Measurements from ENCODE around the gene MRPL32.
"Not testable (repeated sequence)": the region's sequence is repeated elsewhere in the genome, so short reads cannot be mapped to it uniquely, and the experiment has no call there.

DNA sequence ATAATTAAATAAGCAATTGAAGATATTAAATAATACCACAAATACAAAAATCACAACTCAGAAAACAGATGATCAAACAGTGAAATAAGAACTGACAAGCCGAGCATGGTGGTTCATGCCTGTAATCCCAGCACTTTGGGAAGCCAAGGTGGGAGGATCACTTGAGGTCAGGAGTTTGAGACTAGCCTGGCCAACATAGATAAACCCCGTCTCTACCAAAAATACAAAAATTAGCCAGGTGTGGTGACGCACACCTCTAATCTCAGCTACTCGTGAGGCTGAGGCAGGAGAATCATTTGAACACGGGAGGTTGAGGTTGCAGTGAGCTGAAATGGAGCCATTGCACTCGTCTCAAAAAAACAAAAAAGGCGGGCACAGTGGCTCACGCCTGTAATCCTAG is 47.0 kb upstream of the MRPL32 start:
- TF ChIP-seq, protein P1, sequence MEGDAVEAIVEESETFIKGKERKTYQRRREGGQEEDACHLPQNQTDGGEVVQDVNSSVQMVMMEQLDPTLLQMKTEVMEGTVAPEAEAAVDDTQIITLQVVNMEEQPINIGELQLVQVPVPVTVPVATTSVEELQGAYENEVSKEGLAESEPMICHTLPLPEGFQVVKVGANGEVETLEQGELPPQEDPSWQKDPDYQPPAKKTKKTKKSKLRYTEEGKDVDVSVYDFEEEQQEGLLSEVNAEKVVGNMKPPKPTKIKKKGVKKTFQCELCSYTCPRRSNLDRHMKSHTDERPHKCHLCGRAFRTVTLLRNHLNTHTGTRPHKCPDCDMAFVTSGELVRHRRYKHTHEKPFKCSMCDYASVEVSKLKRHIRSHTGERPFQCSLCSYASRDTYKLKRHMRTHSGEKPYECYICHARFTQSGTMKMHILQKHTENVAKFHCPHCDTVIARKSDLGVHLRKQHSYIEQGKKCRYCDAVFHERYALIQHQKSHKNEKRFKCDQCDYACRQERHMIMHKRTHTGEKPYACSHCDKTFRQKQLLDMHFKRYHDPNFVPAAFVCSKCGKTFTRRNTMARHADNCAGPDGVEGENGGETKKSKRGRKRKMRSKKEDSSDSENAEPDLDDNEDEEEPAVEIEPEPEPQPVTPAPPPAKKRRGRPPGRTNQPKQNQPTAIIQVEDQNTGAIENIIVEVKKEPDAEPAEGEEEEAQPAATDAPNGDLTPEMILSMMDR (IDR thresholded peaks at IDR 0.05): not testable (repeated sequence)
- TF ChIP-seq POLR2A (IDR thresholded peaks at IDR 0.05): not testable (repeated sequence)
